Glutamatergic neuron (in vitro differentiated cells): ENCODE data around the gene RAB3GAP2. TPM values are rescaled to one million over a fixed set of nuclear protein-coding genes. Genes with fewer than 3 reads are reported as not detected.

Experiments used
- DNase-seq: peaks from one replicate; pipeline ENCODE4 v3.0.0; 2022
- H3K27ac Mint-ChIP-seq: one replicate; pipeline ENCODE4 v1.8.0; 2020; ENCODE audit warnings: mild to moderate bottlenecking, mixed read lengths, inconsistent platforms; ENCODE audit not compliant: unreplicated experiment
- H3K27me3 Mint-ChIP-seq: one replicate; pipeline ENCODE4 v1.8.0; 2020; ENCODE audit warnings: mild to moderate bottlenecking, moderate library complexity, mixed read lengths, inconsistent platforms; ENCODE audit not compliant: unreplicated experiment
- H3K36me3 Mint-ChIP-seq: one replicate; pipeline ENCODE4 v1.8.0; 2020; ENCODE audit warnings: mild to moderate bottlenecking, mixed read lengths, inconsistent platforms; ENCODE audit not compliant: unreplicated experiment
- H3K4me1 Mint-ChIP-seq: one replicate; pipeline ENCODE4 v1.8.0; 2020; ENCODE audit warnings: mild to moderate bottlenecking, low read depth, mixed read lengths, inconsistent platforms; ENCODE audit not compliant: unreplicated experiment
- H3K4me3 Mint-ChIP-seq: one replicate; pipeline ENCODE4 v1.8.0; 2020; ENCODE audit warnings: mild to moderate bottlenecking, mixed read lengths, inconsistent platforms; ENCODE audit not compliant: unreplicated experiment
- H3K9me3 Mint-ChIP-seq: one replicate; pipeline ENCODE4 v1.8.0; 2020; ENCODE audit warnings: mild to moderate bottlenecking, moderate library complexity, mixed read lengths, inconsistent platforms; ENCODE audit not compliant: unreplicated experiment
- CTCF ChIP-seq: fragments of 200-600 bp; sonication (generic); IDR thresholded peaks from one replicate; pipeline ENCODE4 v1.5.0; 2021; ENCODE audit not compliant: partially characterized antibody, unreplicated experiment
- total RNA-seq: library from RNA; stranded (reverse); fragmentation: NEBNext Ultra II Directional; extraction: Animal tissue kit (Norgen Biotek cat#: 25700); gene quantifications from one replicate; pipeline ENCODE4 v1.2.1, GENCODE V29; 2021; ENCODE audit not compliant: unreplicated experiment

RAB3GAP2 gene
- total RNA-seq, 1 donor from 2014 or later: 65.3 TPM

GRCh38 chr1:220299337-220299736, 27.1 kb upstream of the RAB3GAP2 start:
- Mint-ChIP-seq H3K27me3 (peaks cover 1% of the 10 kb centered on the region), H3K27ac (no peak overlapping the region), H3K9me3 (peaks cover 2% of the 10 kb centered on the region), H3K4me1 (peaks cover 7% of the 10 kb centered on the region), H3K36me3 (no peaks in the 10 kb centered on the region), H3K4me3 (no peak overlapping the region)
- no peak for DNase-seq
- TF ChIP-seq CTCF: no peak

DNA sequence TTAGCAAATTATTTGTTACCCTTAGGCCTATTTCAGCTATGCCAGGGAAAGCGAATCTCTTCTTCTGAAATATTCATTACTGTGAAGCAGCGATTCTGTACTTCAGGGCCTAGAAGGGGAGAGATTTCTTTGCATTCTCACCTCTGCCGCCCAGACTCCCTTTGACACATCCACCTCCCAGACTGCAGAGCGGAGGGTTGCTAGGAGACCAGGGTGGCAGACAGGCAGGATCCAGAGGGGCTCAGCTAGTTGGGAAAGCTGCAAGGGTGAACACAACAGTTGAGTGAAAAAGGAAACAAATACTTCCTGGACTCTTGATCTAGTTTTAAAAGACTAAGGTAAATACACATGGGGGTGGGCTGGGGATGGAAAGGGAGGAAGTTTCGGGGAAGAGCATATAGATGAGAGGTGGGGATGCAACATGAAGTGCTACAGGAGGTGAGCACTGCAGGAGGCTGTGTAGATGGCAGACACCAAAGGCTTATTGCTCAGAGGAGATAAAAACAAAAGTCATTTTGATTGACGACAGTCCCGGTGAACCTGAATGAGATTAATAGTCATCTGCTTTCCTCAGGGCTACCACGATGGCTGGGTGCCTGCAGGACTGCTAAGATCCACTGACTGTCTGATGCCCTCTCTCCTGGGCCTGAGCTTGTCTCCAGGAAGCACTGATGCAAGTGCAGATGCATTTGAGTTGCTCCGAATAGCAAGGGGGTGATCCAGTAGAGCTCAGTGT, 26.4 kb upstream of the RAB3GAP2 start:
- peak; percentile 25 for DNase-seq
- Mint-ChIP-seq H3K27ac (no peak overlapping the region), H3K4me3 (no peak overlapping the region), H3K36me3 (no peaks in the 10 kb centered on the region), H3K4me1 (peaks cover 8% of the 10 kb centered on the region), H3K27me3 (peaks cover 1% of the 10 kb centered on the region), H3K9me3 (peaks cover 2% of the 10 kb centered on the region)
- no peak for TF ChIP-seq CTCF

DNA sequence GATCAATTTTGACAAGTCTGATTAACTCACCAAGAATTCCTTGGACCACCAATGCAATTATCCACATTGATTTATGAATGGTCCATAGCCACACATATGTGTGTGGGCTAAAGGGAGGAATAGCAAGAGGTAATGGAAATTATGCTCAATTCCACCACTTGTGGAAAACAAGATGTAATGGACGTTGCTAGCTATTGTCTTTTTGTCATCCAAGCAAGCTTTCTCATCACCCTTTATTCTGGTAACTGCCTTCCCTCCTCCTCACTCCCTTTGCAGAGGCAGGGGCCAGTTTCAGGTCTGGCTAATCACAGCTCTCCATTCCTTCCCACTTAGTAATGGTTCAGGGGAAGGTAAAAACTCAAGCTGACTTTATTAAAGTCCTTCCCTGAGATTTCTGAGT, 24.7 kb upstream of the RAB3GAP2 start:
- no peaks in the 10 kb centered on the region for H3K36me3 Mint-ChIP-seq
- no peaks in the 10 kb centered on the region for H3K9me3 Mint-ChIP-seq
- H3K27me3 Mint-ChIP-seq: peaks cover 1% of the 10 kb centered on the region
- no peak for TF ChIP-seq CTCF
- H3K27ac Mint-ChIP-seq: no peak overlapping the region
- peaks cover 11% of the 10 kb centered on the region for H3K4me1 Mint-ChIP-seq
- H3K4me3 Mint-ChIP-seq: no peak overlapping the region
- DNase-seq: no peak

- no peaks in the 10 kb centered on the region for H3K27me3 Mint-ChIP-seq
- no peak overlapping the region for H3K27ac Mint-ChIP-seq
- peaks cover 3% of the 10 kb centered on the region for H3K4me1 Mint-ChIP-seq
- H3K9me3 Mint-ChIP-seq: no peaks in the 10 kb centered on the region
- no peaks in the 10 kb centered on the region for H3K36me3 Mint-ChIP-seq
- H3K4me3 Mint-ChIP-seq: no peak overlapping the region
- no peak for TF ChIP-seq CTCF
- DNase-seq: no peak
These were observed 22.6 kb upstream of the RAB3GAP2 start for GRCh38 chr1:220294846-220295301.

DNA sequence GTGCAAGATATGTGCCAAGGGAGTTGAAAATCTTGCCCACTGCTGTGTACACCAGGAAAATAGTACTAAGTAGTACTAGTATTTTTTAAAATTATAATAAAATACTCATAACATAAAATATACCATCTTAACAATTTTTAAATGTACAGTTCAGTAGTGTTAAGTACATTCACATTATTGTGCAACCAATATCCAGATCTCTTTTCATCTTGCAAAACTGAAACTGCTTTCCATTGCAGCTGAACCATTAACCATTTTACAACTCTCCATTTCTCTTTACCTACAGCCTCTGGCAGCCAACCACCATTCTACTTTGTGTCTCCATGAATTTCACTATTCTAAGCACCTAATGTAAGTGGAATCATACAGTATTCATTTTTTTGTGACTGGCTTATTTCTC, 19.3 kb upstream of the RAB3GAP2 start:
- DNase-seq: no peak
- H3K36me3 Mint-ChIP-seq: no peaks in the 10 kb centered on the region
- H3K4me3 Mint-ChIP-seq: no peak overlapping the region
- H3K27me3 Mint-ChIP-seq: peaks cover 2% of the 10 kb centered on the region
- H3K27ac Mint-ChIP-seq: no peak overlapping the region
- peaks cover 3% of the 10 kb centered on the region for H3K4me1 Mint-ChIP-seq
- no peak for TF ChIP-seq CTCF
- H3K9me3 Mint-ChIP-seq: no peaks in the 10 kb centered on the region
